Peyer's patch (tissue), 4 donors: ENCODE data around the gene CEP128. TPM values are rescaled to one million over a fixed set of nuclear protein-coding genes. Genes with fewer than 3 reads are reported as not detected.

ENCODE experiments used
- DNase-seq, 3 donors: peaks; one replicate each; pipeline ENCODE4 v3.0.0-alpha.2; 2017 to 2019
- H3K27ac ChIP-seq, 4 donors: fragments of 200-600 bp; sonication (generic); one replicate each; pipeline ENCODE4 v1.5.1; 2016 to 2019
- H3K27me3 ChIP-seq, 2 donors: fragments of 200-600 bp; sonication (generic); one replicate each; pipeline ENCODE4 v1.5.1; 2019
- H3K36me3 ChIP-seq, 3 donors: fragments of 200-600 bp; sonication (generic); one replicate each; pipeline ENCODE4 v1.5.1; 2016 to 2019
- H3K4me1 ChIP-seq, 4 donors: fragments of 200-600 bp; sonication (generic); one replicate each; pipeline ENCODE4 v1.5.1; 2016 to 2019
- H3K4me3 ChIP-seq, 4 donors: fragments of 200-600 bp; sonication (generic); 1 replicate in 3 of 4; 2 replicates in 1 of 4; pipeline ENCODE4 v1.5.1; 2016 to 2019; ENCODE audit warnings: mild to moderate bottlenecking in 1 of 4
- H3K9me3 ChIP-seq, 4 donors: fragments of 200-600 bp; sonication (generic); one replicate each; pipeline ENCODE4 v1.5.1; 2016 to 2019; ENCODE audit warnings: mild to moderate bottlenecking in 1 of 4
- POLR2A ChIP-seq, 2 donors: fragments of 450-650 bp; IDR thresholded peaks; one replicate each; pipeline ENCODE4 v1.5.1; 2017; ENCODE audit warnings: antibody characterized with exemption in 2 of 2, mild to moderate bottlenecking in 2 of 2, moderate library complexity in 2 of 2
- total RNA-seq, 4 donors: library from RNA; depleted of rRNA; stranded (reverse); fragments of >200 nt; gene quantifications; one replicate each; pipeline ENCODE4 v1.1.0, GENCODE V29; 2016
- TF ChIP-seq, protein P1 (sequence below), 6 experiments: fragments of 450-650 bp in 4 of 6; fragments of 200-600 bp in 2 of 6; sonication (generic) in 1 of 6; IDR thresholded peaks; one replicate each; pipeline ENCODE4 v1.5.1; 2017 to 2019; ENCODE audit warnings: antibody characterized with exemption in 6 of 6, mild to moderate bottlenecking in 3 of 6, moderate library complexity in 1 of 6

The CEP128 gene
- total RNA-seq, 4 donors from 2014 or later: 5.9 to 51.2 (median 6.7) TPM

DNA sequence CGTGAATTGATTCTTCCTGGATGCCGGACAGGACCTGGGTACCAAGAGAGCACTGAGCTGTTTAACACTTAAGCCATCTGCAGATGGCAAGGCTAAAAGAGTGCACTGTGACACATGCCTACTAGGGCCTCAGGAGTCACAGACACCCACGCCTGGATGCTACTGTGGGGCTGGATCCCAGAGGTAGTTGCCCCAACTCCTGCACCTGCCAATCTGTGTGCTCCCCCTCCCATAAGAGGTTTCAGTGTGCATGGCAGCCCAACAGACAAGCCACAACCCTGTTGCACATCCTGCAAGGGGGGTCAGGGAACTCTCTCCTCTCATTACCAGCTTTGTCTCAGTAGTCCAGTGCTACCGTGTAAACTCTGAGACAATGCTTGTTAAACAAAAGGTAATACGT, 169.0 kb downstream of the CEP128 start:
- H3K4me3 ChIP-seq: no peak overlapping the region
- H3K9me3 ChIP-seq: no peaks in the 10 kb centered on the region
- H3K27me3 ChIP-seq: no peaks in the 10 kb centered on the region
- no peaks in the 10 kb centered on the region for H3K4me1 ChIP-seq
- DNase-seq: no peak
- no peak for TF ChIP-seq POLR2A (IDR thresholded peaks at IDR 0.05)
- TF ChIP-seq, protein P1, sequence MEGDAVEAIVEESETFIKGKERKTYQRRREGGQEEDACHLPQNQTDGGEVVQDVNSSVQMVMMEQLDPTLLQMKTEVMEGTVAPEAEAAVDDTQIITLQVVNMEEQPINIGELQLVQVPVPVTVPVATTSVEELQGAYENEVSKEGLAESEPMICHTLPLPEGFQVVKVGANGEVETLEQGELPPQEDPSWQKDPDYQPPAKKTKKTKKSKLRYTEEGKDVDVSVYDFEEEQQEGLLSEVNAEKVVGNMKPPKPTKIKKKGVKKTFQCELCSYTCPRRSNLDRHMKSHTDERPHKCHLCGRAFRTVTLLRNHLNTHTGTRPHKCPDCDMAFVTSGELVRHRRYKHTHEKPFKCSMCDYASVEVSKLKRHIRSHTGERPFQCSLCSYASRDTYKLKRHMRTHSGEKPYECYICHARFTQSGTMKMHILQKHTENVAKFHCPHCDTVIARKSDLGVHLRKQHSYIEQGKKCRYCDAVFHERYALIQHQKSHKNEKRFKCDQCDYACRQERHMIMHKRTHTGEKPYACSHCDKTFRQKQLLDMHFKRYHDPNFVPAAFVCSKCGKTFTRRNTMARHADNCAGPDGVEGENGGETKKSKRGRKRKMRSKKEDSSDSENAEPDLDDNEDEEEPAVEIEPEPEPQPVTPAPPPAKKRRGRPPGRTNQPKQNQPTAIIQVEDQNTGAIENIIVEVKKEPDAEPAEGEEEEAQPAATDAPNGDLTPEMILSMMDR (IDR thresholded peaks at IDR 0.05): no peak
- no peak overlapping the region for H3K27ac ChIP-seq
- no peaks in the 10 kb centered on the region for H3K36me3 ChIP-seq

DNA sequence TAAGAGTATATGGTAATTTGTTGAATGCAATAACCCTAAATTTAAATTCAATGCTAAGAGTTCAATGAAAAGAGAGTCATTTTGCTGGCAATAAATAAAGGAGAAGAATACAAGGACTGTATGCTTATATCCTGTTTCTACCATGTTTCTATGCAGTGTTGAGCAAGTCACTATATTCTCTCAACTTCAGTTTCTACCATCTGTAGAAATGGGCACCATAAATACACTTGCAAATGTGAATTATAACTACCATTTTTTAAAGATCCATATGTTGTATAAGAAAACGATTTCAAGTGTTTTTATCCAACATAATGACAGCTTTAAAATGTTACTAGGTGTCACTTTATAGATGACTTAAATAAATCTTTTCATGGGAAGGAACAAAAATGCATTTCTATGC, 170.3 kb downstream of the CEP128 start:
- H3K36me3 ChIP-seq: no peaks in the 10 kb centered on the region
- no peak for TF ChIP-seq POLR2A (IDR thresholded peaks at IDR 0.05)
- TF ChIP-seq, protein P1 (IDR thresholded peaks at IDR 0.05): no peak
- no peak for DNase-seq
- H3K27ac ChIP-seq: no peak overlapping the region
- H3K27me3 ChIP-seq: no peaks in the 10 kb centered on the region
- no peaks in the 10 kb centered on the region for H3K4me1 ChIP-seq
- H3K9me3 ChIP-seq: no peaks in the 10 kb centered on the region
- no peak overlapping the region for H3K4me3 ChIP-seq

DNA sequence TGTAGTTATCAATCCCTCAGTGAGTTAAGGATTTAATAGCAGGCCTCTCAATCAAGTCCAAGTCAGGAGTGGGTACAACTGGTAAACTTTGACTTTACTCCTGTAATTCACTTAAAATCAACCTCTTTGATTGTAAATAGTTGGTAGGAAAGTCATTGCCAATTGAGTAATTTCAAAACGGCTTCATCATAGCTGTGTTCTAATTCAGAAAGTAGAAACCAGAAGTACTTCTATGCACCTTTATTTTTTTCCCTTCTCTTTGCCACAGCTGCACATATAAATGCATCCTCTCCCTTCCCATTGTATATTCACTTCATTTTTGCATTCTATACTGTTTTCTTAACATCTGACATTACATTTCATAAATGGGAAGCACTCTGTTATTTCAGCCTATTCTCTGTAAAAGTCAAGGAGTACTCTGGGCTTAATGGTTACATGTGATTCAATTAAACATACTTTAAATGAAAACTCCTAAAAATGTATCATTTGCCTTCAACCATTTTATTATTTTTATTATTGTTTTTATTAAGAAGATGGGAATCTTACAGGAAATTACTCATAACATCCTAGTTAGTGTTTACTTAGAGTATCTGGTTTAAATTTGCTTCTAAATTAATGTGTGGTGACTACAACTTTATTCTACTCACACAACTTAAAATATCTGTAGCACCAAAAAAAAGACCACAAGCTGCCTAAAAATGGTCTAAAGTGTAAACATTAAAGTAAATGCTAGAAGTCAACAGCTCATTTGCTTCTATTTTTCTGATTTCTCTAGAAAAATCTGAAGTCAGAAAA, 171.2 kb downstream of the CEP128 start:
- Histone ChIP-seq H3K36me3 (no peaks in the 10 kb centered on the region), H3K27ac (no peak overlapping the region), H3K27me3 (no peaks in the 10 kb centered on the region), H3K4me3 (no peak overlapping the region), H3K4me1 (no peaks in the 10 kb centered on the region), H3K9me3 (no peaks in the 10 kb centered on the region)
- TF ChIP-seq POLR2A (IDR thresholded peaks at IDR 0.05): no peak
- TF ChIP-seq, protein P1 (IDR thresholded peaks at IDR 0.05): no peak
- no peak for DNase-seq

DNA sequence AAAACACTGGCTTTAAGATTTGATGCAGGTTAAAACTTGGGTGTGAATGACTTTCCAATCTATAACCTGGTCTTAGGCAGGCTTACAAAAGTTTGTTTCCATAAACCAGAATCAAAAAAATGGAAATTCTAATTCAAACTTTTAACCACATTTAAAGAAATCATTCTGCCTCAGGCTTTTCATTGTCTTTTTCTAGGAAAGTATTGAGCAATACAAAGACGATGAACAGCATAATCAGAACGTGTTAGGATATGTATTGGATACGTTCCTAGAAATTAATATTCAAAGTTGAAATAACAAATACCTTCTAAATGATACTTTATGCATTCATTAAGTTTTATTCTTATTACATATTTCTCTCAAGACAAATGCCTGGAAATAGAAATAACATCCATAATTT, 172.9 kb downstream of the CEP128 start:
- H3K27me3 ChIP-seq: no peaks in the 10 kb centered on the region
- H3K4me3 ChIP-seq: no peak overlapping the region
- no peaks in the 10 kb centered on the region for H3K36me3 ChIP-seq
- TF ChIP-seq POLR2A (IDR thresholded peaks at IDR 0.05): no peak
- TF ChIP-seq, protein P1 (IDR thresholded peaks at IDR 0.05): no peak
- no peak overlapping the region for H3K27ac ChIP-seq
- no peaks in the 10 kb centered on the region for H3K9me3 ChIP-seq
- DNase-seq: no peak
- no peaks in the 10 kb centered on the region for H3K4me1 ChIP-seq

DNA sequence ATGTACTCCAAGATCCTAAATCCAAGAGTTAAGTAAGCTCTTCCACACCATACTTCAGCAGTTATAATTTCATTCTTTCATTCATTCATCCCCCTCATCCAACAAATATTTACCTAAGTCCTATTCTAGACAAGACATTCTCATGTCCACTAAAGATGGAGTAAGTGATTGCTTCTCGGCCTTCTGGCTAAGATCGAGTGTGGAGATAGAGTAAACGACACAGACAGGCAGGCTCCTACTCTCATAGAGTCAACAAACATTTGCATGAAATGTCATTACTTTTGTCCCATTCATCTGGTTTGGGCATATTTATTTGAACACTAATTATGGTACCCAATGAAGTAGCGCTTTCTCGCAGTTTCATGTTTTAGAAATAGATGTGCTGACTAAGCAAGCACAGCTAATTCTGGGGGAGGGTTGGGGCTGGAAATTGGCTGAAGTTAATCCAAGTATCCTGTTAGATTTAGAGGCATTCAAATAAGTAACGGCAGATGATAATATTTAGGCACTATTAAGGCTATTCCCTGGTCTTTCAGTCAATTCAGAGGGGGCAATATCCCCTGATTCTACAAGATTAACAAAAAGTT, 176.5 kb downstream of the CEP128 start:
- no peak for DNase-seq
- no peaks in the 10 kb centered on the region for H3K9me3 ChIP-seq
- H3K4me3 ChIP-seq: no peak overlapping the region
- H3K36me3 ChIP-seq: no peaks in the 10 kb centered on the region
- H3K4me1 ChIP-seq: no peaks in the 10 kb centered on the region
- no peak for TF ChIP-seq POLR2A (IDR thresholded peaks at IDR 0.05)
- TF ChIP-seq, protein P1 (IDR thresholded peaks at IDR 0.05): no peak
- no peaks in the 10 kb centered on the region for H3K27me3 ChIP-seq
- H3K27ac ChIP-seq: no peak overlapping the region
